ENCODE measurements around the gene KCNJ16.
"Not testable (repeated sequence)": the region's sequence is repeated elsewhere in the genome, so short reads cannot be mapped to it uniquely, and the experiment has no call there.

KCNJ16 gene

DNA sequence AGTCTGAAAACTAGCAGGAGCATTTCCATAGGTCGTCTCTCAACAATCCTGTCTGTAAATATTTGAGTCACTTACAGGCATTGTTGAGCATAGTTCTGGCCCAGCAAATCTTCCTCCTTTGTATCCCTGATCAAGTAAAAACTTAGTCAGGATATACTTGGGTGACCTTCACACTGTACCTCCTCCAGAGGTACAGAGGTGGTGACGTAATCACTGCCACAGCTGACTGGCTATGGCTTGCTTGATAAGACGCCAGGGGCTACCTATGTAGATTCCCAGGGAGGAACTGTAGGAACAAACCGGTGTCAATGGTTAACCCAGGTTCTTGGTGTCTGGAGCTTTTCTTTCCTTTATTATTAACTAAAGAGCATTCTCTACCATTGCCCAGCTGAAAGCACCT, at the start of gene KCNJ16:
KCNJ16 (plus strand) TSS at position 270 of the 400 bp plus-strand sequence. CDS start 56,863 bp downstream, outside the sequence.
- no peaks in the 10 kb centered on the region for H3K9me3 ChIP-seq (ENCODE audit: low read length)
- no peak within 1 kb of the TSS for H3K27ac ChIP-seq (ENCODE audit: low read depth, low read length)
- no peak within 1 kb of the TSS for H3K4me3 ChIP-seq (ENCODE audit: low read depth in 1 of 2, low read length in 2 of 2)
- no peaks in the 10 kb centered on the region for H3K27me3 ChIP-seq (ENCODE audit: control insufficient read depth in 1 of 2, insufficient read depth in 2 of 2, low read length in 2 of 2)
- no peak within 1 kb of the TSS for H3K9ac ChIP-seq (ENCODE audit: low read length)
- no peaks in the 10 kb centered on the region for H3K4me1 ChIP-seq (ENCODE audit: insufficient read depth, low read length)
- no peaks in the 10 kb centered on the region for H3K36me3 ChIP-seq (ENCODE audit: insufficient read depth, low read length)

- H3K36me3 ChIP-seq (ENCODE audit: insufficient read depth, low read length), result no peaks in the 10 kb centered on the region
- no peak overlapping the region for H3K27ac ChIP-seq (ENCODE audit: low read depth, low read length)
- no peak overlapping the region for H3K9ac ChIP-seq (ENCODE audit: low read length)
- H3K9me3 ChIP-seq (ENCODE audit: low read length), result no peaks in the 10 kb centered on the region
- no peaks in the 10 kb centered on the region for H3K4me1 ChIP-seq (ENCODE audit: insufficient read depth, low read length)
- no peak overlapping the region for H3K4me3 ChIP-seq (ENCODE audit: low read depth in 1 of 2, low read length in 2 of 2)
- no peaks in the 10 kb centered on the region for H3K27me3 ChIP-seq (ENCODE audit: control insufficient read depth in 1 of 2, insufficient read depth in 2 of 2, low read length in 2 of 2)
Measured at GRCh38 chr17:70028397-70028796, 46.6 kb upstream of the KCNJ16 start.

DNA sequence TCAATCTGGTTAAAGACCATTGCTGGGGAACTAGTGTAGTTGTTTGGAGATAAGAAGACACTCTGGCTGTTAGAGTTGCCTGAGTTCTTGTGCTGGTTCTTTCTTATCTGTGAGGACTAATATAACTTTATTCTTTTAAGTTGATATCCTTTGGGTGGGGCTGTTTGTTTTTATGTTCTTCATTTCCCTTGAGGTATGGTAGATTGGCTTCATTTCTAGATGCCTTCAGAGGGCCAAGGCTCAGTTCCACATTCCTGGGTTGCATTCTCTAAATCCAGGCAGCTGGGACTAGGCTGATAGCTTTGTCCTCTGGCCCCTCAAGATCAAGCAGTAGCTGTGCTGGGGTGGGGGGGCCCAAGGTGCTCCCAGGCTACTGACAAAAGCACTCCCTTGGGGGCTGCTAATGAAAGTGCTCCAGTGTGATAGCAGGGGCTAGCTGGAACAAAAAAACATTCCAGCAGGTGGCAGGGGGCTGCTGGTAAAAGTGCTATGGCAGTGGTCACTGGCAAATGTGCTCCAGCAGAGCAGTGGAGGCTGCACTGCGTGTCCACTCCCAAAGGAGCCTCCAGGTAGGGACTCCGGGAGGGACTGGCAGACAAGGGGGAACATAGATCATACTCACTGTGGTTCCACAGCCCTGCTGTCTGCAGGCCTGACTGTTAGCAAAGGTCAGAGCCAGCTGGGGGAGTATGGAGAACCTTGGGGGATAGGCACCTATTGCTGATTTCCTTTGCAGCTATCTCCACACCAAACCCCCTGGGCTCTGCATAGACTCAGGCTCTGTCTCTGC, 45.9 kb upstream of the KCNJ16 start:
- Histone ChIP-seq H3K4me3 (ENCODE audit: low read depth in 1 of 2, low read length in 2 of 2) (no peak overlapping the region), H3K36me3 (ENCODE audit: insufficient read depth, low read length) (no peaks in the 10 kb centered on the region)

DNA sequence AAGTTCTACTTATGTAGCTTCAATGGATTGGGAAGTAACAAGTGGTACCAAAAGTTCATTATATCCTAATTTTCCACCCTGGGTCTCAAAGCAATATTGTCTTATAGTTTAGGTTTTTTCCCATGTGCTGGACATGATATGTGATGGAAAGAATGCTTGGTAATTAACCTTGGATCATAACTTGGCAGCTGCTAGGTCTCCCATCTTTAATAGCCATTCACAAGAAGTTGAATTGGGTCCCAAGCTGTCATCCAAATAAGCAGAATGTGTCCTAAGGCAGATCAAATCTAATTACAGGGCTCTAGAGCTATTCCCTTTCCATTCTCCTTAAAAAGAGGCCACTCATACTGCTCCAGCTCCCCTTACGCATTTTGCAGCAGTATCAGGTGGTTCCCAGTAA, 44.7 kb upstream of the KCNJ16 start:
- no peak overlapping the region for H3K9ac ChIP-seq (ENCODE audit: low read length)
- H3K27ac ChIP-seq (ENCODE audit: low read depth, low read length), result no peak overlapping the region
- H3K9me3 ChIP-seq (ENCODE audit: low read length), result no peaks in the 10 kb centered on the region
- H3K36me3 ChIP-seq (ENCODE audit: insufficient read depth, low read length), result no peaks in the 10 kb centered on the region
- no peaks in the 10 kb centered on the region for H3K27me3 ChIP-seq (ENCODE audit: control insufficient read depth in 1 of 2, insufficient read depth in 2 of 2, low read length in 2 of 2)
- no peak overlapping the region for H3K4me3 ChIP-seq (ENCODE audit: low read depth in 1 of 2, low read length in 2 of 2)
- H3K4me1 ChIP-seq (ENCODE audit: insufficient read depth, low read length), result no peaks in the 10 kb centered on the region

More for the DNA sequence above, 45.9 kb upstream of the KCNJ16 start:
- H3K9ac ChIP-seq (ENCODE audit: low read length), result no peak overlapping the region
- no peak overlapping the region for H3K27ac ChIP-seq (ENCODE audit: low read depth, low read length)
- H3K27me3 ChIP-seq (ENCODE audit: control insufficient read depth in 1 of 2, insufficient read depth in 2 of 2, low read length in 2 of 2), result no peaks in the 10 kb centered on the region
- H3K9me3 ChIP-seq (ENCODE audit: low read length), result no peaks in the 10 kb centered on the region
- no peaks in the 10 kb centered on the region for H3K4me1 ChIP-seq (ENCODE audit: insufficient read depth, low read length)

DNA sequence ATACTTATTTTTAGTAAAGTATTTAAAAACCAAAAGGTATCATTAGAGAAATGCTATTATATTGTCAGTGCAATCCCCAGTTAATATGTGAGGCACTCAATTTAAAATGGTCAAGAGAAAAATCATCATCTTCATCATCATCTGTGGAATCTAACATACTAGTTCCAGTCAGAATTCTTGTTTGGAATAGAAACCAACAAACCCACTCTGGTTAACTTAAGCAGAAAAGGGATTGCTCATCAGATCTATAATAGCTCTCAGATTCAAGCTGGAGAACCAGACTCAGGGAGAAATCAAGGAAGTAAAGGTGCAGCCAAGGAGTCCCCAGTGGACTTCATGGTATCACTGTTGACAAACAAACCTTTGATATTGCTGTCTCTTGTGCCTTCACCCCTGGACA, 43.7 kb upstream of the KCNJ16 start:
- Histone ChIP-seq H3K9ac (ENCODE audit: low read length) (no peak overlapping the region), H3K27ac (ENCODE audit: low read depth, low read length) (no peak overlapping the region), H3K9me3 (ENCODE audit: low read length) (no peaks in the 10 kb centered on the region), H3K4me3 (ENCODE audit: low read depth in 1 of 2, low read length in 2 of 2) (no peak overlapping the region), H3K4me1 (ENCODE audit: insufficient read depth, low read length) (no peaks in the 10 kb centered on the region), H3K36me3 (ENCODE audit: insufficient read depth, low read length) (no peaks in the 10 kb centered on the region), H3K27me3 (ENCODE audit: control insufficient read depth in 1 of 2, insufficient read depth in 2 of 2, low read length in 2 of 2) (no peaks in the 10 kb centered on the region)

- no peak overlapping the region for H3K4me3 ChIP-seq (ENCODE audit: low read depth in 1 of 2, low read length in 2 of 2)
- H3K36me3 ChIP-seq (ENCODE audit: insufficient read depth, low read length), result no peaks in the 10 kb centered on the region
- no peaks in the 10 kb centered on the region for H3K9me3 ChIP-seq (ENCODE audit: low read length)
- H3K4me1 ChIP-seq (ENCODE audit: insufficient read depth, low read length), result no peaks in the 10 kb centered on the region
- no peak overlapping the region for H3K9ac ChIP-seq (ENCODE audit: low read length)
- no peak overlapping the region for H3K27ac ChIP-seq (ENCODE audit: low read depth, low read length)
- H3K27me3 ChIP-seq (ENCODE audit: control insufficient read depth in 1 of 2, insufficient read depth in 2 of 2, low read length in 2 of 2), result no peaks in the 10 kb centered on the region
Measured at GRCh38 chr17:70033165-70033564, 41.9 kb upstream of the KCNJ16 start.

DNA sequence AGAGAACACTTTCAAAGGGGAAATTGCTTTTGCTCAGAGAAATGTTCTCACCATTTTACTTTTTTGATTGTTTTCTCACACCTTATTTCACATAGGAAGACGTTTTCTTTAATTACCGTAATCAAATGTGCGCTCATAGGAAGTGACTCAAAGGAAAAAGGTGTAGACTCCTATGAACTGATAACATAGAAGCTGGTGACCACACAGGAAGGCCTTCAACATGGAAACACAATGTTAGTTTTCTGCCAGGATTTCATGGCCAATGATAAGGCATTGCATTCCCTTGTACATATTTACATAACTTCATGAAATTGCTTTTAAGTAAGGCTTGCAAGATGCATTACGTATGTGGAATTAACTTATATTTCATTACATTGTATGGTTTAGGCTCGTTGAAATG, 40.9 kb upstream of the KCNJ16 start:
- Histone ChIP-seq H3K4me1 (ENCODE audit: insufficient read depth, low read length) (no peaks in the 10 kb centered on the region), H3K9me3 (ENCODE audit: low read length) (no peaks in the 10 kb centered on the region), H3K4me3 (ENCODE audit: low read depth in 1 of 2, low read length in 2 of 2) (no peak overlapping the region), H3K27ac (ENCODE audit: low read depth, low read length) (no peak overlapping the region), H3K27me3 (ENCODE audit: control insufficient read depth in 1 of 2, insufficient read depth in 2 of 2, low read length in 2 of 2) (no peaks in the 10 kb centered on the region), H3K9ac (ENCODE audit: low read length) (no peak overlapping the region), H3K36me3 (ENCODE audit: insufficient read depth, low read length) (no peaks in the 10 kb centered on the region)

GRCh38 chr17:70037498-70037897, 37.5 kb upstream of the KCNJ16 start:
- Histone ChIP-seq H3K27me3 (ENCODE audit: control insufficient read depth in 1 of 2, insufficient read depth in 2 of 2, low read length in 2 of 2) (no peaks in the 10 kb centered on the region), H3K4me1 (ENCODE audit: insufficient read depth, low read length) (no peaks in the 10 kb centered on the region), H3K9me3 (ENCODE audit: low read length) (no peaks in the 10 kb centered on the region), H3K27ac (ENCODE audit: low read depth, low read length) (no peak overlapping the region), H3K4me3 (ENCODE audit: low read depth in 1 of 2, low read length in 2 of 2) (no peak overlapping the region), H3K36me3 (ENCODE audit: insufficient read depth, low read length) (no peaks in the 10 kb centered on the region), H3K9ac (ENCODE audit: low read length) (no peak overlapping the region)

GRCh38 chr17:70040336-70040735, 34.7 kb upstream of the KCNJ16 start:
- no peaks in the 10 kb centered on the region for H3K36me3 ChIP-seq (ENCODE audit: insufficient read depth, low read length)
- H3K4me3 ChIP-seq (ENCODE audit: low read depth in 1 of 2, low read length in 2 of 2), result no peak overlapping the region
- no peaks in the 10 kb centered on the region for H3K9me3 ChIP-seq (ENCODE audit: low read length)
- no peaks in the 10 kb centered on the region for H3K4me1 ChIP-seq (ENCODE audit: insufficient read depth, low read length)
- no peak overlapping the region for H3K9ac ChIP-seq (ENCODE audit: low read length)
- H3K27ac ChIP-seq (ENCODE audit: low read depth, low read length), result no peak overlapping the region
- H3K27me3 ChIP-seq (ENCODE audit: control insufficient read depth in 1 of 2, insufficient read depth in 2 of 2, low read length in 2 of 2), result no peaks in the 10 kb centered on the region

GRCh38 chr17:70041061-70041460, 34.0 kb upstream of the KCNJ16 start:
- Histone ChIP-seq H3K9me3 (ENCODE audit: low read length) (no peaks in the 10 kb centered on the region), H3K27ac (ENCODE audit: low read depth, low read length) (no peak overlapping the region), H3K9ac (ENCODE audit: low read length) (no peak overlapping the region)

GRCh38 chr17:70041540-70041939, 33.5 kb upstream of the KCNJ16 start:
- Histone ChIP-seq H3K9me3 (ENCODE audit: low read length) (no peaks in the 10 kb centered on the region), H3K27me3 (ENCODE audit: control insufficient read depth in 1 of 2, insufficient read depth in 2 of 2, low read length in 2 of 2) (no peaks in the 10 kb centered on the region), H3K4me1 (ENCODE audit: insufficient read depth, low read length) (no peaks in the 10 kb centered on the region), H3K4me3 (ENCODE audit: low read depth in 1 of 2, low read length in 2 of 2) (no peak overlapping the region), H3K36me3 (ENCODE audit: insufficient read depth, low read length) (no peaks in the 10 kb centered on the region), H3K27ac (ENCODE audit: low read depth, low read length) (no peak overlapping the region), H3K9ac (ENCODE audit: low read length) (no peak overlapping the region)

More at GRCh38 chr17:70041061-70041460, 34.0 kb upstream of the KCNJ16 start:
- no peak overlapping the region for H3K4me3 ChIP-seq (ENCODE audit: low read depth in 1 of 2, low read length in 2 of 2)
- no peaks in the 10 kb centered on the region for H3K27me3 ChIP-seq (ENCODE audit: control insufficient read depth in 1 of 2, insufficient read depth in 2 of 2, low read length in 2 of 2)
- H3K36me3 ChIP-seq (ENCODE audit: insufficient read depth, low read length), result no peaks in the 10 kb centered on the region
- no peaks in the 10 kb centered on the region for H3K4me1 ChIP-seq (ENCODE audit: insufficient read depth, low read length)

GRCh38 chr17:70045780-70046179, 29.2 kb upstream of the KCNJ16 start:
- H3K27me3 ChIP-seq (ENCODE audit: control insufficient read depth in 1 of 2, insufficient read depth in 2 of 2, low read length in 2 of 2); H3K27ac ChIP-seq (ENCODE audit: low read depth, low read length); H3K36me3 ChIP-seq (ENCODE audit: insufficient read depth, low read length); H3K9ac ChIP-seq (ENCODE audit: low read length); H3K4me3 ChIP-seq (ENCODE audit: low read depth in 1 of 2, low read length in 2 of 2); H3K9me3 ChIP-seq (ENCODE audit: low read length); H3K4me1 ChIP-seq (ENCODE audit: insufficient read depth, low read length): not testable (repeated sequence)

Data from muscle layer of colon (tissue), 2 donors.